GM12872 (cell line): Measurements from ENCODE around the gene PREX1.

Source experiments
- TF ChIP-seq, protein P1 (sequence below): IDR thresholded peaks from 3 replicates; pipeline ENCODE4 v1.5.1; 2011; ENCODE audit warnings: low read depth, mild to moderate bottlenecking, low read length, moderate library complexity; ENCODE audit not compliant: insufficient read depth

The PREX1 gene

GRCh38 chr20:48816282-48817205, 11.3 kb downstream of the PREX1 start:
- TF ChIP-seq, protein P1, sequence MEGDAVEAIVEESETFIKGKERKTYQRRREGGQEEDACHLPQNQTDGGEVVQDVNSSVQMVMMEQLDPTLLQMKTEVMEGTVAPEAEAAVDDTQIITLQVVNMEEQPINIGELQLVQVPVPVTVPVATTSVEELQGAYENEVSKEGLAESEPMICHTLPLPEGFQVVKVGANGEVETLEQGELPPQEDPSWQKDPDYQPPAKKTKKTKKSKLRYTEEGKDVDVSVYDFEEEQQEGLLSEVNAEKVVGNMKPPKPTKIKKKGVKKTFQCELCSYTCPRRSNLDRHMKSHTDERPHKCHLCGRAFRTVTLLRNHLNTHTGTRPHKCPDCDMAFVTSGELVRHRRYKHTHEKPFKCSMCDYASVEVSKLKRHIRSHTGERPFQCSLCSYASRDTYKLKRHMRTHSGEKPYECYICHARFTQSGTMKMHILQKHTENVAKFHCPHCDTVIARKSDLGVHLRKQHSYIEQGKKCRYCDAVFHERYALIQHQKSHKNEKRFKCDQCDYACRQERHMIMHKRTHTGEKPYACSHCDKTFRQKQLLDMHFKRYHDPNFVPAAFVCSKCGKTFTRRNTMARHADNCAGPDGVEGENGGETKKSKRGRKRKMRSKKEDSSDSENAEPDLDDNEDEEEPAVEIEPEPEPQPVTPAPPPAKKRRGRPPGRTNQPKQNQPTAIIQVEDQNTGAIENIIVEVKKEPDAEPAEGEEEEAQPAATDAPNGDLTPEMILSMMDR, result no peak

GRCh38 chr20:48815537-48815936, 12.3 kb downstream of the PREX1 start:
- TF ChIP-seq, protein P1, result no peak

GRCh38 chr20:48814633-48815032, 13.2 kb downstream of the PREX1 start:
- TF ChIP-seq, protein P1, result no peak

DNA sequence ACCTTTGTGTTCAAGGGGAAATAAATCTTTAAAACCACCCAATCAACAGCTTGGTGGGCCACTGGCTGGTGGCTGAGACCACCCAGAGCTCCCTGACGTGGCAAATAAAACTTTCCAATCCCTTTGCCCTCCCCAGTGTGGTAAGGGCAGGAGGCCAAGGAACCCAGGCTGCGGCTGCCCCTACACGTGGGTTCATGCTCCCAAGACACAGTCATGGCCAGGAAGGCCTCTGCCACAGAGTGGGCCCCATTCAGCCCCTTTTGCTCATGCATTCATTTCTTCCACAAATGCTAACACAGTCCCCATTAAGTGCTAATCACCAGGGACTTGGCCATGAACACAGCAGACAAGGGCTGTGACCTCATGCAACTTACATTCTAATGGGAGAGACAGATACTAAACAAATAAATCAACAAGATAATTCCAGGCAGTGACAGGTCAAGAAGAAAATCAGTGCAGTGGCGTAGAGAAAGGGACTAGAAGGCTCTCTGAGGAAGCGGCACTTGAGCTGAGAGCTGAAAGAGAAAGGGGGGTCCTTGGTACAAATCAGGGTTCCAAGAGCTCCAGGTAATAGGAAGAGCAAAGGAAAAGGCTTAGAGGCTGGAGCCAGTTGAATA, 13.8 kb downstream of the PREX1 start:
- TF ChIP-seq, protein P1, result no peak

DNA sequence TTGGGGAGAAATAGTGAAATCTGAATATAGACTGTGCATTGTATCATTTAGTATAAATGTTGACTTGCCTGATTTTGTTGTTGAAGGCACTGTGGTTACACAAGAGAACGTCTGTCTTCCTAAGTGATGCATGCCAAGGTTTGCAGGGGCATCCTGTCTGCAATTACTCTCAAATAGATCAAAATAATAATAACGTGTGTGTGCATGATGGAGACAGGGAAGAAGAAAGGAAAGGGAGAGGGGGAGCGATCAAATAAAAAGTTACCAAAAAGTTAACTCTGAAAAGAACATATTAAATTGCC, 14.4 kb downstream of the PREX1 start:
- TF ChIP-seq, protein P1, result no peak

DNA sequence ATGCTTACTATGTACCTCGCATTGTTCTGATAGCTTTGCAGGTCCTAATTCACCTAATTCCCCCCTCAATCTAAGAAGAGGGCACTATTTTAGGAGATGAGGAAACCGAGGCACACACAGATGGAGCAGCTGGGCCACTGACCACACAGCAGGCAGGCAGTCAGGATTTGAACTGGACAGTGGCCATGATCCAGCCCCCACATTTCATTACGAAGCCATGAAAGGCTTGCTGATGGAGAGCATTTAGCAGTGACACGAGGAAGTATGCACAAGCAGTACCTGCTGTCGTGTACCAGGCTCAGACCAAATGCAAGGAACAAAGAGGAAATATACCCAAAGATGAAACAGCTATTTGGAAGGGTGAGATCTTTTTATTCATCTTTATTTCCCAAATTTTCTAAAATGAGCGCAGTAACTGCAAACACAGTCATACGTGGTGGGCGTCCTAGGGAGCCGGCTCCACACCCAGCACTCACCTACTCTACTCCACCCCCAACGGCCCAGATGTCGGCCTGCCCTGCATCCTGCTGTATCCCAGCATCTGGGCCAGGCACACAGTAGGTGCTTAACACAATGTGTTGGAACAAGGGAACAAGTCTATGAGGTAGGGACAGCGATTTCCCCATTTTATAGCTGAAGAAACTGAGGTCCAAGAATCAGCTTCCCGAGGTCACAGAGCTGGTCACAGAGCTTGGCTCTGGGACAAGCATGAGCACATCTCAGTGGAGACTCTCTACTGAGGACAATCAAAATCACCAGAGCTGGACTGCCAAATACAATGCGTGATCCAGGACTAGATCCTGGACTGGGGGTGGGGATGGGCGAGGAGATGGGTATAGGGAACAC, 15.0 kb downstream of the PREX1 start:
- TF ChIP-seq, protein P1, result no peak

DNA sequence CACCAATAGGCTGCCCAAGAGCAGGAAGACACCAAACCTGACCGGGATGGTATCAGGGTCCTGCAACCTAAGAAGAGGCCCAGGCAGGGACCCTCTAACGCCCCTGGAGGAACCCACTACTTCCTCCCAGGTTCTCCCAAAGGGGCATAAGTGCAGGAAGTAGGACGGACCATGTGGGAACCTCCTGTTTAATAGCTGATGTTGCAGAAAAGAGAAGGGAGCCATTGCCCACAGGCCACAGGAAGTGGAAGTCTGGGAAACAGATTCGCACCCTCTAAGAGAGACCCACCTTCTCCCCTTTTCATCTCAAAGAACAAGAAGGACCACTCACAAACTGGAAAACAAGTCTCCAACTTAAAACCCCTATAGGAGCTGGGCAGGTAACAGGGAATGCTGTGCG, 18.1 kb downstream of the PREX1 start:
- TF ChIP-seq, protein P1, result no peak
